SK-N-SH treated with all-trans-retinoic acid at 6 μM for 48 hours (cell line): ENCODE data around the gene RASGRF2.

Experiments used
- ATAC-seq: fragments of 200-7000 bp; cut with Tn5 transposase; 3 replicates; pipeline ENCODE4 v1.9.1; 2020; ENCODE audit warnings: mild to moderate bottlenecking, moderate library complexity
- ARNTL ChIP-seq: fragments of 450-650 bp; formaldehyde crosslinking; IDR thresholded peaks from 2 replicates; pipeline ENCODE4 v1.5.0; 2020; ENCODE audit warnings: low read depth, mild to moderate bottlenecking, moderate library complexity, borderline replicate concordance
- BACH2 ChIP-seq: fragments of 250-450 bp; sonication (Bioruptor Pico); IDR thresholded peaks from 2 replicates; pipeline ENCODE4 v1.9.0; 2021; ENCODE audit warnings: mild to moderate bottlenecking, borderline replicate concordance
- GLIS3 ChIP-seq: fragments of 250-450 bp; sonication (Bioruptor Pico); IDR thresholded peaks from 2 replicates; pipeline ENCODE4 v1.5.0; 2020; ENCODE audit warnings: mild to moderate bottlenecking, moderate library complexity
- ISL1 ChIP-seq: fragments of 250-450 bp; sonication (Bioruptor Pico); IDR thresholded peaks from 2 replicates; pipeline ENCODE4 v2.1.2; 2022; ENCODE audit warnings: mild to moderate bottlenecking, moderate library complexity
- PPARA ChIP-seq: fragments of 250-450 bp; sonication (Bioruptor Pico); IDR thresholded peaks from 2 replicates; pipeline ENCODE4 v1.5.0; 2020; ENCODE audit warnings: mild to moderate bottlenecking, borderline replicate concordance
- RARB ChIP-seq: fragments of 250-450 bp; sonication (Bioruptor Pico); IDR thresholded peaks from 2 replicates; pipeline ENCODE4 v1.8.0; 2021; ENCODE audit warnings: mild to moderate bottlenecking, moderate library complexity
- SNAI2 ChIP-seq: fragments of 250-450 bp; sonication (Bioruptor Pico); IDR thresholded peaks from 2 replicates; pipeline ENCODE4 v1.5.0; 2020; ENCODE audit warnings: mild to moderate bottlenecking, moderate library complexity
- TCF4 ChIP-seq: fragments of 250-450 bp; sonication (Bioruptor Pico); IDR thresholded peaks from 2 replicates; pipeline ENCODE4 v1.8.0; 2021; ENCODE audit warnings: mild to moderate bottlenecking, moderate library complexity, borderline replicate concordance
- TOX ChIP-seq: fragments of 250-450 bp; sonication (Bioruptor Pico); IDR thresholded peaks from 2 replicates; pipeline ENCODE4 v1.8.0; 2021; ENCODE audit warnings: mild to moderate bottlenecking, moderate library complexity, borderline replicate concordance
- ZFP3 ChIP-seq: fragments of 250-450 bp; sonication (Bioruptor Pico); IDR thresholded peaks from 2 replicates; pipeline ENCODE4 v1.5.0; 2020; ENCODE audit warnings: mild to moderate bottlenecking, moderate library complexity
- TF ChIP-seq, protein P1 (sequence below): fragments of 250-450 bp; sonication (Bioruptor Pico); IDR thresholded peaks from 2 replicates; pipeline ENCODE4 v1.5.1; 2021; ENCODE audit warnings: mild to moderate bottlenecking, moderate library complexity
- TF ChIP-seq, protein P2 (sequence below): fragments of 250-450 bp; sonication (Bioruptor Pico); IDR thresholded peaks from 2 replicates; pipeline ENCODE4 v1.8.0; 2020; ENCODE audit warnings: mild to moderate bottlenecking, moderate library complexity, borderline replicate concordance
- TF ChIP-seq, protein P3 (sequence below): fragments of 250-450 bp; sonication (Bioruptor Pico); IDR thresholded peaks from 2 replicates; pipeline ENCODE4 v1.8.0; 2021; ENCODE audit warnings: low read depth, mild to moderate bottlenecking, moderate library complexity, borderline replicate concordance
- TF ChIP-seq, protein P4 (sequence below): fragments of 250-450 bp; sonication (Bioruptor Pico); IDR thresholded peaks from 2 replicates; pipeline ENCODE4 v1.5.1; 2020; ENCODE audit warnings: low read depth, mild to moderate bottlenecking, moderate library complexity
- TF ChIP-seq, protein P5 (sequence below): fragments of 250-450 bp; sonication (Bioruptor Pico); IDR thresholded peaks from 2 replicates; pipeline ENCODE4 v1.5.0; 2020; ENCODE audit warnings: mild to moderate bottlenecking, moderate library complexity

RASGRF2 gene

DNA sequence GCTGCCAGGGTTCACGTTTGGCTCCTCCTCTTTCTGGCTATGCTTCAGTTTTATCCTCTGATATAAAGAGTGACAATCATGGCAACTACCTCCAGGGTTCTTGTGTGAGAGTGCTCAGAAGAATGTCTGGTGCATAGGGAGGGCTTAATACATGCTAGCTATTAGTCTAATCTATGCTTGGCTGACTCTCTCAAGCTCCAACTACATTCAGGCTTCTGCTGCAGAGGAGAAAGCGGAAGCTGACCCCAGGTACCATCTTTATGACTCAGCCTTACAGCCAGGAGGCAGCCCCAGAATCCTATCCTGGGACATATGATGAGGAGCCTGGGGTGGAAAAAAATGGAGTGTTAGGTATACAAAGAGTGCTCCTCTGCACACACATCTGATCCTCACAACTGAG is 32.1 kb upstream of the RASGRF2 start:
- ATAC-seq, result no peak
- TF ChIP-seq ISL1 (CRISPR knock-in tag) (no peak), ZFP3 (CRISPR knock-in tag) (no peak), GLIS3 (CRISPR knock-in tag) (no peak), TOX (CRISPR knock-in tag) (no peak), ARNTL (CRISPR knock-in tag) (no peak), BACH2 (CRISPR knock-in tag) (no peak)
- TF ChIP-seq, protein P1, sequence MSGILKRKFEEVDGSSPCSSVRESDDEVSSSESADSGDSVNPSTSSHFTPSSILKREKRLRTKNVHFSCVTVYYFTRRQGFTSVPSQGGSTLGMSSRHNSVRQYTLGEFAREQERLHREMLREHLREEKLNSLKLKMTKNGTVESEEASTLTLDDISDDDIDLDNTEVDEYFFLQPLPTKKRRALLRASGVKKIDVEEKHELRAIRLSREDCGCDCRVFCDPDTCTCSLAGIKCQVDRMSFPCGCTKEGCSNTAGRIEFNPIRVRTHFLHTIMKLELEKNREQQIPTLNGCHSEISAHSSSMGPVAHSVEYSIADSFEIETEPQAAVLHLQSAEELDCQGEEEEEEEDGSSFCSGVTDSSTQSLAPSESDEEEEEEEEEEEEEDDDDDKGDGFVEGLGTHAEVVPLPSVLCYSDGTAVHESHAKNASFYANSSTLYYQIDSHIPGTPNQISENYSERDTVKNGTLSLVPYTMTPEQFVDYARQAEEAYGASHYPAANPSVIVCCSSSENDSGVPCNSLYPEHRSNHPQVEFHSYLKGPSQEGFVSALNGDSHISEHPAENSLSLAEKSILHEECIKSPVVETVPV (CRISPR knock-in tag), result no peak
- TF ChIP-seq, protein P2, sequence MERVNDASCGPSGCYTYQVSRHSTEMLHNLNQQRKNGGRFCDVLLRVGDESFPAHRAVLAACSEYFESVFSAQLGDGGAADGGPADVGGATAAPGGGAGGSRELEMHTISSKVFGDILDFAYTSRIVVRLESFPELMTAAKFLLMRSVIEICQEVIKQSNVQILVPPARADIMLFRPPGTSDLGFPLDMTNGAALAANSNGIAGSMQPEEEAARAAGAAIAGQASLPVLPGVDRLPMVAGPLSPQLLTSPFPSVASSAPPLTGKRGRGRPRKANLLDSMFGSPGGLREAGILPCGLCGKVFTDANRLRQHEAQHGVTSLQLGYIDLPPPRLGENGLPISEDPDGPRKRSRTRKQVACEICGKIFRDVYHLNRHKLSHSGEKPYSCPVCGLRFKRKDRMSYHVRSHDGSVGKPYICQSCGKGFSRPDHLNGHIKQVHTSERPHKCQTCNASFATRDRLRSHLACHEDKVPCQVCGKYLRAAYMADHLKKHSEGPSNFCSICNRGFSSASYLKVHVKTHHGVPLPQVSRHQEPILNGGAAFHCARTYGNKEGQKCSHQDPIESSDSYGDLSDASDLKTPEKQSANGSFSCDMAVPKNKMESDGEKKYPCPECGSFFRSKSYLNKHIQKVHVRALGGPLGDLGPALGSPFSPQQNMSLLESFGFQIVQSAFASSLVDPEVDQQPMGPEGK, result no peak
- TF ChIP-seq, protein P3, sequence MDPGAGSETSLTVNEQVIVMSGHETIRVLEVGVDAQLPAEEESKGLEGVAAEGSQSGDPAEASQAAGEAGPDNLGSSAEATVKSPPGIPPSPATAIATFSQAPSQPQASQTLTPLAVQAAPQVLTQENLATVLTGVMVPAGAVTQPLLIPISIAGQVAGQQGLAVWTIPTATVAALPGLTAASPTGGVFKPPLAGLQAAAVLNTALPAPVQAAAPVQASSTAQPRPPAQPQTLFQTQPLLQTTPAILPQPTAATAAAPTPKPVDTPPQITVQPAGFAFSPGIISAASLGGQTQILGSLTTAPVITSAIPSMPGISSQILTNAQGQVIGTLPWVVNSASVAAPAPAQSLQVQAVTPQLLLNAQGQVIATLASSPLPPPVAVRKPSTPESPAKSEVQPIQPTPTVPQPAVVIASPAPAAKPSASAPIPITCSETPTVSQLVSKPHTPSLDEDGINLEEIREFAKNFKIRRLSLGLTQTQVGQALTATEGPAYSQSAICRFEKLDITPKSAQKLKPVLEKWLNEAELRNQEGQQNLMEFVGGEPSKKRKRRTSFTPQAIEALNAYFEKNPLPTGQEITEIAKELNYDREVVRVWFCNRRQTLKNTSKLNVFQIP, result no peak

DNA sequence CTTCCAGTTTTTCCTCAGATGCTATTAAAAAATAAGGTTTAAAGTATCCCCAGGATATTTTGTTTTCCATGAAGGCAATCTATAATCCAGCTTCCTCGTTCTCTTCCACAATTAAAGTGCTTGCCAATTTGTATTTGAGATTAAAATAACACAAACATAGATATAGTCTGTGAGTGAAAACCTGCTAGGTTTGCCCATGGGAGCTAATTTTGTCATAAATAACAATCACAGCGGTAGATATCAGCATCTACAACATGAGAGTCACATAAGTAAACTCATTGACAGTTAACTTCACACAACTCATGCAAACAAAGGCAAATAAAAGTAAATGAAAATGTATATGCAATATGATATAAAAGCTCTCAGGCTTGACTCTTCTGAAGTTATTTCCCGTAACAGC is 29.2 kb upstream of the RASGRF2 start:
- ATAC-seq, result no peak
- no peak for TF ChIP-seq ISL1 (CRISPR knock-in tag)

DNA sequence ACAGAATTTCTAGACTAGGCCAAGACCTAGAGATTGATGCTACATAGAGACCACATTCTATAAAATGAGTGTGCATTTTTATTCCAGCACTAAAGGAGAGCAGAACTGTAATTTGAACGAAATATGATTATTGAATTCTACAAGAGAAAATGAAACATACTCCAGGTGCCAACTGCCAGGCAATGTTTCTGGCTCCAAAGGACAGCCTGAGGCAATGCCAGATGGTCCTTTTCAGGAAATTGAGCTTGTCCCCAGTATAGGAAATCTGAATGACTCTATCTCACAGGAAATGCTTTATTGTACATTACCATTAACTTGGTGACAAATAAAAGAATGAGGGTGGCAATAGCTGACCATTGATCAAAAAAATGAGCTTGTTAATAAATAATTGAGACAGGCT is 28.8 kb upstream of the RASGRF2 start:
- TF ChIP-seq SNAI2 (no peak), TCF4 (peak; percentile 67; the same call in 1 of the 2 replicates)
- no peak for ATAC-seq

DNA sequence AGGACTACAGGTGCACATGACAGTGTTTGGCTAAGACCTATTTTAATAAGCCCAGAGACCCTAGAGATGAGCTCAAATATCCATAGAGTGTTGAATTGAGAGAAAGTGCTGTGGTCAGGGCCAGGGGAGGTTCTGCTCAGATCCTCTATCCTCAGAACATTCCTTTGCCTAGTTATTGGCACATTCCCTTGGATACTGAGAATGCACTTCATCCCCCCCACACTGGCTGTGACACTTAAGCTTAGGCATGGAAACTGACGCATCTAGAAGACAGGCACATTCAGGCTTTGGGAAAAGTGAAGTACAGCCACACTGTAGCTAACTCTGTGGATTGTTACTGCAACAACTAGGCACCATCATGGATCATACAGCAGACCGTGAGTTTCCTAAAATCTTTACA is 27.1 kb upstream of the RASGRF2 start:
- ATAC-seq, result no peak
- TF ChIP-seq, protein P4, sequence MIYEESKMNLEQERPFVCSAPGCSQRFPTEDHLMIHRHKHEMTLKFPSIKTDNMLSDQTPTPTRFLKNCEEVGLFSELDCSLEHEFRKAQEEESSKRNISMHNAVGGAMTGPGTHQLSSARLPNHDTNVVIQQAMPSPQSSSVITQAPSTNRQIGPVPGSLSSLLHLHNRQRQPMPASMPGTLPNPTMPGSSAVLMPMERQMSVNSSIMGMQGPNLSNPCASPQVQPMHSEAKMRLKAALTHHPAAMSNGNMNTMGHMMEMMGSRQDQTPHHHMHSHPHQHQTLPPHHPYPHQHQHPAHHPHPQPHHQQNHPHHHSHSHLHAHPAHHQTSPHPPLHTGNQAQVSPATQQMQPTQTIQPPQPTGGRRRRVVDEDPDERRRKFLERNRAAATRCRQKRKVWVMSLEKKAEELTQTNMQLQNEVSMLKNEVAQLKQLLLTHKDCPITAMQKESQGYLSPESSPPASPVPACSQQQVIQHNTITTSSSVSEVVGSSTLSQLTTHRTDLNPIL (CRISPR knock-in tag), result no peak

DNA sequence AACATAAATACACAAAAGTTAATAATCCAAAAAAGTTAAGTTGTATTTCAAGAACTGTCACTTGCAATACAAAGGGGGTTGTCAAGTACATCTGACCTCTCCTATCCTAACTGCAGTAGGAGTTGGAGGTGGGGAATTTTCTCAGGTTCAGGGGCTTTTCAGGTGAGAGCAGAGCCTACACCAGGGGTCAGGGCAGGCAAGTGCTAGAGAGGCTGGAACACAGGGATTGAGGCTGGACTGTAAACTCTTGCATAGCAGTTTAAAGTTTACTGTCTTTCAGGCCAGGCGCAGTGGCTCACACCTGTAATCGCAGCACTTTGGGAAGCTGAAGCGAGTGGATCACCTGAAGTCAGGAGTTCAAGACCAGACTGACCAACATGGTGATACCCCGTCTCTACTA is 25.4 kb upstream of the RASGRF2 start:
- TF ChIP-seq TOX (CRISPR knock-in tag) (no peak), RARB (CRISPR knock-in tag) (no peak), PPARA (no peak), TCF4 (no peak), SNAI2 (no peak)
- TF ChIP-seq, protein P5, sequence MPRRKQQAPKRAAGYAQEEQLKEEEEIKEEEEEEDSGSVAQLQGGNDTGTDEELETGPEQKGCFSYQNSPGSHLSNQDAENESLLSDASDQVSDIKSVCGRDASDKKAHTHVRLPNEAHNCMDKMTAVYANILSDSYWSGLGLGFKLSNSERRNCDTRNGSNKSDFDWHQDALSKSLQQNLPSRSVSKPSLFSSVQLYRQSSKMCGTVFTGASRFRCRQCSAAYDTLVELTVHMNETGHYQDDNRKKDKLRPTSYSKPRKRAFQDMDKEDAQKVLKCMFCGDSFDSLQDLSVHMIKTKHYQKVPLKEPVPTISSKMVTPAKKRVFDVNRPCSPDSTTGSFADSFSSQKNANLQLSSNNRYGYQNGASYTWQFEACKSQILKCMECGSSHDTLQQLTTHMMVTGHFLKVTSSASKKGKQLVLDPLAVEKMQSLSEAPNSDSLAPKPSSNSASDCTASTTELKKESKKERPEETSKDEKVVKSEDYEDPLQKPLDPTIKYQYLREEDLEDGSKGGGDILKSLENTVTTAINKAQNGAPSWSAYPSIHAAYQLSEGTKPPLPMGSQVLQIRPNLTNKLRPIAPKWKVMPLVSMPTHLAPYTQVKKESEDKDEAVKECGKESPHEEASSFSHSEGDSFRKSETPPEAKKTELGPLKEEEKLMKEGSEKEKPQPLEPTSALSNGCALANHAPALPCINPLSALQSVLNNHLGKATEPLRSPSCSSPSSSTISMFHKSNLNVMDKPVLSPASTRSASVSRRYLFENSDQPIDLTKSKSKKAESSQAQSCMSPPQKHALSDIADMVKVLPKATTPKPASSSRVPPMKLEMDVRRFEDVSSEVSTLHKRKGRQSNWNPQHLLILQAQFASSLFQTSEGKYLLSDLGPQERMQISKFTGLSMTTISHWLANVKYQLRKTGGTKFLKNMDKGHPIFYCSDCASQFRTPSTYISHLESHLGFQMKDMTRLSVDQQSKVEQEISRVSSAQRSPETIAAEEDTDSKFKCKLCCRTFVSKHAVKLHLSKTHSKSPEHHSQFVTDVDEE (CRISPR knock-in tag), result no peak
- TF ChIP-seq, protein P4 (CRISPR knock-in tag), result no peak
- no peak for ATAC-seq
